ENCODE data around the gene EFNA5. TPM values are rescaled to one million over a fixed set of nuclear protein-coding genes. Genes with fewer than 3 reads are reported as not detected.

The EFNA5 gene
- polyA plus RNA-seq, 1 donor from 2014 or later = 4.2 TPM

DNA sequence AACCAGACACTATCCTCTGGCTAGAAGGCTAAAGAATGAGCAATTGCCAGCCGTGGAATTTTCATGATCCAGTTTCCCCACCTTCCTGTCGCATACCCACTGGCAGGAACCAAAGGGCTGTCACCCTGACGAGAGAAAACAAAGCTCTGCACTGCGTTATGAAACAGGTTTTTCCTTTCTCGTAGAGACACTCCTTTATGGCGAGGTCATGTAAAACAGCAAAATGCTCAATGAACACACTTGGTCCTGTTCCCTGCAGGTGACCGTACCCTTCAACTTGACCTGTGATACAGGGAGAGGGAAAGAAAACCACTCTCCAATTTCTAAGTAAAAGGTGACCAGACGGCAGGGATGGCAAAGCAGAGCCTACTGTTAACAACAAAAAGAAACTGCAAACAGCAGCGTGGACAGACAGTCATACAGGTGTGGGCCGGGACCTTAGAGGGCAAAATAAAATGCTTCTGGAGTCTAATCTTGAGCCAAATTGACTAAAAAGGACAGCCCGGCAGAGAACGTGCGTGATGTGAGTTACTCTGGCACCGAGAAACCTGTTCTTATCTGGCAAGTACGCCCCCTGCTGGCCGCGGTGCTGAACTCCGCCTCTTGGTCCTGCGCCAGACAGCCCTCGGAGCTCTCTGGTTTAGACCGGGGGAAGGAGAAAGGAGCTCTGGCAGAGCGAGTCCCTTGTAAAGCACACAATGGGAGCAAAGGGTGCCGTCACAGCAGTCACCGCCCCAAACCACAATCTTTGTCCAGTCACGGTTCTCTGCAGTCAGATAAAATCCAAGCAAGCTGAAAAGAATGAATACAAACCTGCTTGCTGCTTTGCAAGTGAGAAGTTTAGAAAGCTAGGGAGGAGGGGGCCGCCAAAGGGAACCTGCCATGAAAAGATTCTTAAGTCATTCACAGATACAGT is 98.9 kb downstream of the EFNA5 start:
- Histone ChIP-seq H3K4me2 (ENCODE audit: low read length) (peak overlapping the region; percentile 63), H3K36me3 (ENCODE audit: insufficient read depth, low read length) (no peaks in the 10 kb centered on the region), H4K20me1 (ENCODE audit: insufficient read depth) (no peaks in the 10 kb centered on the region), H3K79me2 (replicated peaks; ENCODE audit: insufficient read depth, low read length) (peaks cover 48% of the 10 kb centered on the region), H3K9me2 (ENCODE audit: insufficient read depth, low read length) (no peaks in the 10 kb centered on the region), H3K9ac (ENCODE audit: low read length) (peak overlapping the region; percentile 45), H3K4me3 (ENCODE audit: low read length) (peak overlapping the region; percentile 60), H3K27ac (ENCODE audit: low read length) (peak overlapping the region; percentile 7), H2AFZ (ENCODE audit: low read depth, low read length) (peak overlapping the region; percentile 22), H3F3A (ENCODE audit: insufficient read depth, low read length, poor library complexity, severe bottlenecking) (no peaks in the 10 kb centered on the region), H3K9me3 (ENCODE audit: low read length) (no peaks in the 10 kb centered on the region), H3K27me3 (ENCODE audit: insufficient read depth, low read depth, low read length) (no peaks in the 10 kb centered on the region)
- peak; percentile 33 for TF ChIP-seq MXI1 (conservative IDR thresholded peaks at IDR 0.05; ENCODE audit: poor library complexity, severe bottlenecking)
- TF ChIP-seq, protein P1, sequence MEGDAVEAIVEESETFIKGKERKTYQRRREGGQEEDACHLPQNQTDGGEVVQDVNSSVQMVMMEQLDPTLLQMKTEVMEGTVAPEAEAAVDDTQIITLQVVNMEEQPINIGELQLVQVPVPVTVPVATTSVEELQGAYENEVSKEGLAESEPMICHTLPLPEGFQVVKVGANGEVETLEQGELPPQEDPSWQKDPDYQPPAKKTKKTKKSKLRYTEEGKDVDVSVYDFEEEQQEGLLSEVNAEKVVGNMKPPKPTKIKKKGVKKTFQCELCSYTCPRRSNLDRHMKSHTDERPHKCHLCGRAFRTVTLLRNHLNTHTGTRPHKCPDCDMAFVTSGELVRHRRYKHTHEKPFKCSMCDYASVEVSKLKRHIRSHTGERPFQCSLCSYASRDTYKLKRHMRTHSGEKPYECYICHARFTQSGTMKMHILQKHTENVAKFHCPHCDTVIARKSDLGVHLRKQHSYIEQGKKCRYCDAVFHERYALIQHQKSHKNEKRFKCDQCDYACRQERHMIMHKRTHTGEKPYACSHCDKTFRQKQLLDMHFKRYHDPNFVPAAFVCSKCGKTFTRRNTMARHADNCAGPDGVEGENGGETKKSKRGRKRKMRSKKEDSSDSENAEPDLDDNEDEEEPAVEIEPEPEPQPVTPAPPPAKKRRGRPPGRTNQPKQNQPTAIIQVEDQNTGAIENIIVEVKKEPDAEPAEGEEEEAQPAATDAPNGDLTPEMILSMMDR (IDR thresholded peaks at IDR 0.05; ENCODE audit: poor library complexity, severe bottlenecking) = peak; percentile 95
- peak; percentile 90 for TF ChIP-seq SMC3 (conservative IDR thresholded peaks at IDR 0.05; ENCODE audit: poor library complexity)
- peak; percentile 89 for TF ChIP-seq RAD21 (conservative IDR thresholded peaks at IDR 0.05)
- TF ChIP-seq, protein P2, sequence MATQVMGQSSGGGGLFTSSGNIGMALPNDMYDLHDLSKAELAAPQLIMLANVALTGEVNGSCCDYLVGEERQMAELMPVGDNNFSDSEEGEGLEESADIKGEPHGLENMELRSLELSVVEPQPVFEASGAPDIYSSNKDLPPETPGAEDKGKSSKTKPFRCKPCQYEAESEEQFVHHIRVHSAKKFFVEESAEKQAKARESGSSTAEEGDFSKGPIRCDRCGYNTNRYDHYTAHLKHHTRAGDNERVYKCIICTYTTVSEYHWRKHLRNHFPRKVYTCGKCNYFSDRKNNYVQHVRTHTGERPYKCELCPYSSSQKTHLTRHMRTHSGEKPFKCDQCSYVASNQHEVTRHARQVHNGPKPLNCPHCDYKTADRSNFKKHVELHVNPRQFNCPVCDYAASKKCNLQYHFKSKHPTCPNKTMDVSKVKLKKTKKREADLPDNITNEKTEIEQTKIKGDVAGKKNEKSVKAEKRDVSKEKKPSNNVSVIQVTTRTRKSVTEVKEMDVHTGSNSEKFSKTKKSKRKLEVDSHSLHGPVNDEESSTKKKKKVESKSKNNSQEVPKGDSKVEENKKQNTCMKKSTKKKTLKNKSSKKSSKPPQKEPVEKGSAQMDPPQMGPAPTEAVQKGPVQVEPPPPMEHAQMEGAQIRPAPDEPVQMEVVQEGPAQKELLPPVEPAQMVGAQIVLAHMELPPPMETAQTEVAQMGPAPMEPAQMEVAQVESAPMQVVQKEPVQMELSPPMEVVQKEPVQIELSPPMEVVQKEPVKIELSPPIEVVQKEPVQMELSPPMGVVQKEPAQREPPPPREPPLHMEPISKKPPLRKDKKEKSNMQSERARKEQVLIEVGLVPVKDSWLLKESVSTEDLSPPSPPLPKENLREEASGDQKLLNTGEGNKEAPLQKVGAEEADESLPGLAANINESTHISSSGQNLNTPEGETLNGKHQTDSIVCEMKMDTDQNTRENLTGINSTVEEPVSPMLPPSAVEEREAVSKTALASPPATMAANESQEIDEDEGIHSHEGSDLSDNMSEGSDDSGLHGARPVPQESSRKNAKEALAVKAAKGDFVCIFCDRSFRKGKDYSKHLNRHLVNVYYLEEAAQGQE (IDR thresholded peaks at IDR 0.05; ENCODE audit: borderline replicate concordance) = peak; percentile 30
- TF ChIP-seq POLR2AphosphoS5 (IDR thresholded peaks at IDR 0.05) = no peak
- no peak for TF ChIP-seq EP300 (conservative IDR thresholded peaks at IDR 0.05; ENCODE audit: poor library complexity, severe bottlenecking)
- TF ChIP-seq TAF1 (IDR thresholded peaks at IDR 0.05; ENCODE audit: low read depth) = no peak
- TF ChIP-seq EZH2 (IDR thresholded peaks at IDR 0.05; ENCODE audit: borderline replicate concordance, insufficient read depth, low read length, poor library complexity, severe bottlenecking) = no peak

GRCh38 chr5:107570805-107571531 is 99.8 kb downstream of the EFNA5 start:
- Histone ChIP-seq H3K79me2 (replicated peaks; ENCODE audit: insufficient read depth, low read length) (peaks cover 54% of the 10 kb centered on the region), H3K9me3 (ENCODE audit: low read length) (no peaks in the 10 kb centered on the region), H3K4me3 (ENCODE audit: low read length) (no peak overlapping the region), H3K36me3 (ENCODE audit: insufficient read depth, low read length) (no peaks in the 10 kb centered on the region), H3F3A (ENCODE audit: insufficient read depth, low read length, poor library complexity, severe bottlenecking) (no peaks in the 10 kb centered on the region), H3K27me3 (ENCODE audit: insufficient read depth, low read depth, low read length) (no peaks in the 10 kb centered on the region), H3K9me2 (ENCODE audit: insufficient read depth, low read length) (no peaks in the 10 kb centered on the region), H3K27ac (ENCODE audit: low read length) (no peak overlapping the region), H3K9ac (ENCODE audit: low read length) (no peak overlapping the region), H3K4me2 (ENCODE audit: low read length) (no peak overlapping the region), H2AFZ (ENCODE audit: low read depth, low read length) (no peak overlapping the region), H4K20me1 (ENCODE audit: insufficient read depth) (no peaks in the 10 kb centered on the region)
- TF ChIP-seq EP300 (conservative IDR thresholded peaks at IDR 0.05; ENCODE audit: poor library complexity, severe bottlenecking) = no peak
- TF ChIP-seq, protein P2 (IDR thresholded peaks at IDR 0.05; ENCODE audit: borderline replicate concordance) = no peak
- TF ChIP-seq EZH2 (IDR thresholded peaks at IDR 0.05; ENCODE audit: borderline replicate concordance, insufficient read depth, low read length, poor library complexity, severe bottlenecking) = no peak
- no peak for TF ChIP-seq SMC3 (conservative IDR thresholded peaks at IDR 0.05; ENCODE audit: poor library complexity)
- TF ChIP-seq, protein P1 (IDR thresholded peaks at IDR 0.05; ENCODE audit: poor library complexity, severe bottlenecking) = no peak
- TF ChIP-seq RAD21 (conservative IDR thresholded peaks at IDR 0.05) = no peak
- no peak for TF ChIP-seq MXI1 (conservative IDR thresholded peaks at IDR 0.05; ENCODE audit: poor library complexity, severe bottlenecking)

Measured in neural cell (in vitro differentiated cells).